ENCODE data around the gene ELL.

- TF ChIP-seq CTCF (IDR thresholded peaks at IDR 0.05; ENCODE audit: insufficient read depth, low read length) (no peak), SPI1 (IDR thresholded peaks at IDR 0.05; ENCODE audit: borderline replicate concordance, low read depth) (no peak), POLR2AphosphoS5 (IDR thresholded peaks at IDR 0.05; ENCODE audit: low read depth) (no peak), REST (IDR thresholded peaks at IDR 0.05; ENCODE audit: insufficient replicate concordance, low read depth) (no peak), GABPA (IDR thresholded peaks at IDR 0.05; ENCODE audit: low read depth) (no peak)
Measured at GRCh38 chr19:18441804-18442788, 79.8 kb downstream of the ELL start.

Data from HL-60 (cell line).